ENCODE measurements around the gene BCL2A1.

Gene BCL2A1

GRCh38 chr15:79978655-79979514 lies 7.9 kb upstream of the BCL2A1 start:
- WGBS (ENCODE audit: insufficient coverage): 92% methylated on average over 3 of the region's 5 CpGs
- DNase-seq: peak in 1 of 3 donors; percentile 37

GRCh38 chr15:79978260-79978654 lies 7.3 kb upstream of the BCL2A1 start:
- peaks cover 14 to 61% (median 32%) of the 10 kb centered on the region in 4 experiments for H3K4me1 ChIP-seq (ENCODE audit: control extremely low read depth in 1 of 4, control insufficient read depth in 4 of 4, insufficient read depth in 4 of 4, low read length in 3 of 4)
- H3K27me3 ChIP-seq (replicated peaks in 2 of 5; ENCODE audit: control insufficient read depth in 4 of 5, insufficient read depth in 5 of 5, low read length in 4 of 5): no peaks in the 10 kb centered on the region
- H3K27ac ChIP-seq (ENCODE audit: insufficient read depth in 1 of 2, low read depth in 1 of 2, low read length in 2 of 2, poor library complexity in 1 of 2, severe bottlenecking in 2 of 2): peak overlapping the region in 1 of 2 experiments; percentile 12
- peak overlapping the region in 1 of 7 experiments; percentile 6 for H3K4me3 ChIP-seq (ENCODE audit: control insufficient read depth in 1 of 7, extremely low read depth in 1 of 7, insufficient read depth in 4 of 7, low read depth in 2 of 7, low read length in 6 of 7)
- POLR2A ChIA-PET: no interaction called here
- H3K9me3 ChIP-seq (ENCODE audit: control extremely low read depth in 1 of 5, control insufficient read depth in 4 of 5, insufficient read depth in 2 of 5, low read depth in 1 of 5, low read length in 4 of 5): no peaks in the 10 kb centered on the region
- 96% methylated on average over 6 of the region's 6 CpGs for WGBS (ENCODE audit: insufficient coverage)
- CTCF ChIA-PET: interaction anchor here (1.0 to 1.8 kb wide), 4 partner anchors 14 to 129 kb away, joined by 3 to 5 read pairs (median 3); no protein-coding TSS in a partner anchor
- no peak for DNase-seq
- H3K36me3 ChIP-seq (ENCODE audit: control insufficient read depth in 4 of 4, insufficient read depth in 4 of 4, low read length in 3 of 4): no peaks in the 10 kb centered on the region

More at GRCh38 chr15:79978655-79979514, 7.9 kb upstream of the BCL2A1 start:
- H3K4me3 ChIP-seq (ENCODE audit: control insufficient read depth in 1 of 7, extremely low read depth in 1 of 7, insufficient read depth in 4 of 7, low read depth in 2 of 7, low read length in 6 of 7): peak overlapping the region in 1 of 7 experiments; percentile 6
- no peaks in the 10 kb centered on the region for H3K9me3 ChIP-seq (ENCODE audit: control extremely low read depth in 1 of 5, control insufficient read depth in 4 of 5, insufficient read depth in 2 of 5, low read depth in 1 of 5, low read length in 4 of 5)
- H3K27me3 ChIP-seq (replicated peaks in 2 of 5; ENCODE audit: control insufficient read depth in 4 of 5, insufficient read depth in 5 of 5, low read length in 4 of 5): no peaks in the 10 kb centered on the region
- H3K36me3 ChIP-seq (ENCODE audit: control insufficient read depth in 4 of 4, insufficient read depth in 4 of 4, low read length in 3 of 4): no peaks in the 10 kb centered on the region
- peaks cover 14 to 56% (median 32%) of the 10 kb centered on the region in 4 experiments for H3K4me1 ChIP-seq (ENCODE audit: control extremely low read depth in 1 of 4, control insufficient read depth in 4 of 4, insufficient read depth in 4 of 4, low read length in 3 of 4)
- POLR2A ChIA-PET: interaction anchor here (0.8 kb wide), 1 partner anchor 55 kb away, joined by 3 read pairs; no protein-coding TSS in a partner anchor
- H3K27ac ChIP-seq (ENCODE audit: insufficient read depth in 1 of 2, low read depth in 1 of 2, low read length in 2 of 2, poor library complexity in 1 of 2, severe bottlenecking in 2 of 2): peak overlapping the region in 1 of 2 experiments; percentile 12
- CTCF ChIA-PET: interaction anchor here (1.1 to 1.8 kb wide), 3 partner anchors 13 to 33 kb away, joined by 3 to 5 read pairs (median 3); no protein-coding TSS in a partner anchor

- peaks cover 13 to 61% (median 35%) of the 10 kb centered on the region in 4 experiments for H3K4me1 ChIP-seq (ENCODE audit: control extremely low read depth in 1 of 4, control insufficient read depth in 4 of 4, insufficient read depth in 4 of 4, low read length in 3 of 4)
- POLR2A ChIA-PET: no interaction called here
- CTCF ChIA-PET: interaction anchor here (0.9 to 1.8 kb wide), 5 partner anchors 14 to 128 kb away, joined by 3 to 5 read pairs (median 3); no protein-coding TSS in a partner anchor
- H3K27ac ChIP-seq (ENCODE audit: insufficient read depth in 1 of 2, low read depth in 1 of 2, low read length in 2 of 2, poor library complexity in 1 of 2, severe bottlenecking in 2 of 2): no peak overlapping the region
- H3K4me3 ChIP-seq (ENCODE audit: control insufficient read depth in 1 of 7, extremely low read depth in 1 of 7, insufficient read depth in 4 of 7, low read depth in 2 of 7, low read length in 6 of 7): peak overlapping the region in 2 of 7 experiments; percentile 22 to 24
- peak; percentile 75 to 95 (median 95) for DNase-seq
- no peaks in the 10 kb centered on the region for H3K9me3 ChIP-seq (ENCODE audit: control extremely low read depth in 1 of 5, control insufficient read depth in 4 of 5, insufficient read depth in 2 of 5, low read depth in 1 of 5, low read length in 4 of 5)
- no peaks in the 10 kb centered on the region for H3K27me3 ChIP-seq (replicated peaks in 2 of 5; ENCODE audit: control insufficient read depth in 4 of 5, insufficient read depth in 5 of 5, low read length in 4 of 5)
- no peaks in the 10 kb centered on the region for H3K36me3 ChIP-seq (ENCODE audit: control insufficient read depth in 4 of 4, insufficient read depth in 4 of 4, low read length in 3 of 4)
- 53% methylated on average over 8 of the region's 9 CpGs for WGBS (ENCODE audit: insufficient coverage)
These were observed 6.5 kb upstream of the BCL2A1 start for GRCh38 chr15:79977431-79978054.

GRCh38 chr15:79973456-79974195 lies 2.6 kb upstream of the BCL2A1 start:
- Histone ChIP-seq H3K27me3 (replicated peaks in 2 of 5; ENCODE audit: control insufficient read depth in 4 of 5, insufficient read depth in 5 of 5, low read length in 4 of 5) (no peaks in the 10 kb centered on the region), H3K4me1 (ENCODE audit: control extremely low read depth in 1 of 4, control insufficient read depth in 4 of 4, insufficient read depth in 4 of 4, low read length in 3 of 4) (peaks cover 15 to 61% (median 36%) of the 10 kb centered on the region in 4 experiments), H3K4me3 (ENCODE audit: control insufficient read depth in 1 of 7, extremely low read depth in 1 of 7, insufficient read depth in 4 of 7, low read depth in 2 of 7, low read length in 6 of 7) (no peak overlapping the region), H3K27ac (ENCODE audit: insufficient read depth in 1 of 2, low read depth in 1 of 2, low read length in 2 of 2, poor library complexity in 1 of 2, severe bottlenecking in 2 of 2) (no peak overlapping the region), H3K9me3 (ENCODE audit: control extremely low read depth in 1 of 5, control insufficient read depth in 4 of 5, insufficient read depth in 2 of 5, low read depth in 1 of 5, low read length in 4 of 5) (no peaks in the 10 kb centered on the region), H3K36me3 (ENCODE audit: control insufficient read depth in 4 of 4, insufficient read depth in 4 of 4, low read length in 3 of 4) (no peaks in the 10 kb centered on the region)
- DNase-seq: no peak
- ChIA-PET POLR2A (no interaction called here), CTCF (no interaction called here)
- 94% methylated on average over 5 of the region's 8 CpGs for WGBS (ENCODE audit: insufficient coverage)

GRCh38 chr15:79972863-79973262 lies 1.9 kb upstream of the BCL2A1 start:
- CTCF ChIA-PET: no interaction called here
- peaks cover 13 to 61% (median 34%) of the 10 kb centered on the region in 4 experiments for H3K4me1 ChIP-seq (ENCODE audit: control extremely low read depth in 1 of 4, control insufficient read depth in 4 of 4, insufficient read depth in 4 of 4, low read length in 3 of 4)

GRCh38 chr15:79970181-79970580 lies 815 bp downstream of the BCL2A1 start:
- Histone ChIP-seq H3K27me3 (replicated peaks in 2 of 5; ENCODE audit: control insufficient read depth in 4 of 5, insufficient read depth in 5 of 5, low read length in 4 of 5) (no peaks in the 10 kb centered on the region), H3K4me1 (ENCODE audit: control extremely low read depth in 1 of 4, control insufficient read depth in 4 of 4, insufficient read depth in 4 of 4, low read length in 3 of 4) (peaks cover 5 to 55% (median 26%) of the 10 kb centered on the region in 4 experiments), H3K27ac (ENCODE audit: insufficient read depth in 1 of 2, low read depth in 1 of 2, low read length in 2 of 2, poor library complexity in 1 of 2, severe bottlenecking in 2 of 2) (peak overlapping the region in 1 of 2 experiments; percentile 69), H3K9me3 (ENCODE audit: control extremely low read depth in 1 of 5, control insufficient read depth in 4 of 5, insufficient read depth in 2 of 5, low read depth in 1 of 5, low read length in 4 of 5) (no peaks in the 10 kb centered on the region), H3K4me3 (ENCODE audit: control insufficient read depth in 1 of 7, extremely low read depth in 1 of 7, insufficient read depth in 4 of 7, low read depth in 2 of 7, low read length in 6 of 7) (peak overlapping the region in 5 of 7 experiments; percentile 51 to 81 (median 62)), H3K36me3 (ENCODE audit: control insufficient read depth in 4 of 4, insufficient read depth in 4 of 4, low read length in 3 of 4) (no peaks in the 10 kb centered on the region)
- DNase-seq: no peak
- ChIA-PET CTCF (no interaction called here), POLR2A (no interaction called here)
- WGBS (ENCODE audit: insufficient coverage): no CpG with 5 or more reads among the region's 1 CpG

More at GRCh38 chr15:79972863-79973262, 1.9 kb upstream of the BCL2A1 start:
- no CpG with 5 or more reads among the region's 3 CpGs for WGBS (ENCODE audit: insufficient coverage)
- POLR2A ChIA-PET: no interaction called here
- DNase-seq: no peak
- Histone ChIP-seq H3K27ac (ENCODE audit: insufficient read depth in 1 of 2, low read depth in 1 of 2, low read length in 2 of 2, poor library complexity in 1 of 2, severe bottlenecking in 2 of 2) (no peak overlapping the region), H3K36me3 (ENCODE audit: control insufficient read depth in 4 of 4, insufficient read depth in 4 of 4, low read length in 3 of 4) (no peaks in the 10 kb centered on the region), H3K27me3 (replicated peaks in 2 of 5; ENCODE audit: control insufficient read depth in 4 of 5, insufficient read depth in 5 of 5, low read length in 4 of 5) (no peaks in the 10 kb centered on the region), H3K9me3 (ENCODE audit: control extremely low read depth in 1 of 5, control insufficient read depth in 4 of 5, insufficient read depth in 2 of 5, low read depth in 1 of 5, low read length in 4 of 5) (no peaks in the 10 kb centered on the region), H3K4me3 (ENCODE audit: control insufficient read depth in 1 of 7, extremely low read depth in 1 of 7, insufficient read depth in 4 of 7, low read depth in 2 of 7, low read length in 6 of 7) (no peak overlapping the region)

Data from common myeloid progenitor, CD34-positive (primary cell).